ENCODE measurements around the gene SOX6.

- TF ChIP-seq CTCF (conservative IDR thresholded peaks at IDR 0.05; ENCODE audit: low read length) (no peak), EZH2phosphoT487 (IDR thresholded peaks at IDR 0.05; ENCODE audit: borderline replicate concordance) (no peak)
These were observed 268.5 kb downstream of the SOX6 start for GRCh38 chr11:16087886-16088285.

All from Loucy (cell line).